PC-3 (cell line): ENCODE data around the gene FAM161A. TPM values are rescaled to one million over a fixed set of nuclear protein-coding genes. Genes with fewer than 3 reads are reported as not detected.

Source experiments
- ATAC-seq: fragments of 200-7000 bp; cut with Tn5 transposase; 2 replicates; pipeline ENCODE4 v1.9.1; 2020; ENCODE audit warnings: mild to moderate bottlenecking, moderate library complexity
- BruUV-seq: library from RNA; stranded (reverse); fragments of 400-500 nt; replicated peaks from 2 replicates; lab custom pipeline; 2021; lab: Mats Ljungman, UMichigan
- CTCF ChIA-PET: fragments of 300-600 bp; sonication (Branson Sonifier 250); formaldehyde crosslinking; loops from one replicate; lab custom pipeline; 2022; ENCODE audit warnings: antibody characterized with exemption; lab: Charles Lee
- POLR2A ChIA-PET: fragments of 300-600 bp; sonication (Branson Sonifier 250); formaldehyde crosslinking; loops from one replicate; lab custom pipeline; 2022; ENCODE audit warnings: antibody characterized with exemption; ENCODE audit not compliant: unreplicated experiment; lab: Charles Lee
- DNase-seq: peaks from one replicate; pipeline ENCODE4 v3.0.0-alpha.2; 2015
- H2AFZ ChIP-seq: fragments of 300-600 bp; sonication (generic); 2 replicates; pipeline ENCODE4 v1.6.0; 2016; ENCODE audit warnings: antibody characterized with exemption, low read length
- H3F3A ChIP-seq: fragments of 300-600 bp; sonication (generic); one replicate; pipeline ENCODE4 v1.6.0; 2017; ENCODE audit warnings: antibody characterized with exemption, low read length, control low read depth, mild to moderate bottlenecking; ENCODE audit not compliant: unreplicated experiment
- H3K27ac ChIP-seq: fragments of 300-600 bp; sonication (generic); 2 replicates; pipeline ENCODE4 v1.5.1; 2016; ENCODE audit warnings: mild to moderate bottlenecking, low read length
- H3K27me3 ChIP-seq: fragments of 300-600 bp; sonication (generic); 2 replicates; pipeline ENCODE4 v1.6.1; 2016; ENCODE audit warnings: low read length, mixed read lengths
- H3K36me3 ChIP-seq: fragments of 300-600 bp; sonication (generic); 2 replicates; pipeline ENCODE4 v1.6.1; 2016; ENCODE audit warnings: low read depth, mixed run types, low read length, mixed read lengths
- H3K4me1 ChIP-seq: fragments of 300-600 bp; sonication (generic); 2 replicates; pipeline ENCODE4 v1.5.1; 2016; ENCODE audit warnings: low read length; ENCODE audit not compliant: insufficient read depth
- H3K4me2 ChIP-seq: fragments of 300-600 bp; sonication (generic); 2 replicates; pipeline ENCODE4 v1.6.0; 2016; ENCODE audit warnings: low read length
- H3K4me3 ChIP-seq: fragments of 300-600 bp; sonication (generic); 2 replicates; pipeline ENCODE4 v1.5.1; 2016; ENCODE audit warnings: mild to moderate bottlenecking, low read length, mixed read lengths
- H3K79me2 ChIP-seq: fragments of 300-600 bp; sonication (generic); 2 replicates; pipeline ENCODE4 v1.6.1; 2017; ENCODE audit warnings: low read length, mixed read lengths
- H3K9ac ChIP-seq: fragments of 300-600 bp; sonication (generic); 2 replicates; pipeline ENCODE4 v1.6.0; 2016; ENCODE audit warnings: mild to moderate bottlenecking, low read length
- H3K9me2 ChIP-seq: fragments of 300-600 bp; sonication (generic); replicated peaks from 2 replicates; pipeline ENCODE4 v1.6.1; 2016; ENCODE audit warnings: mixed run types, low read length, mixed read lengths
- H3K9me3 ChIP-seq: fragments of 300-600 bp; sonication (generic); 2 replicates; pipeline ENCODE4 v1.6.1; 2016; ENCODE audit warnings: low read length, mixed read lengths
- H4K20me1 ChIP-seq: fragments of 300-600 bp; sonication (generic); 2 replicates; pipeline ENCODE4 v1.6.1; 2016; ENCODE audit warnings: low read length, mixed read lengths
- CTCF ChIP-seq: fragments of 300-600 bp; sonication (generic); conservative IDR thresholded peaks from 2 replicates; pipeline ENCODE4 v1.5.1; 2017; ENCODE audit warnings: antibody characterized with exemption, low read depth, mild to moderate bottlenecking, low read length
- EZH2 ChIP-seq: fragments of 300-600 bp; sonication (generic); IDR thresholded peaks from one replicate; pipeline ENCODE4 v1.6.1; 2017; ENCODE audit warnings: antibody characterized with exemption, mild to moderate bottlenecking, low read length; ENCODE audit not compliant: unreplicated experiment
- EZH2phosphoT487 ChIP-seq: fragments of 300-600 bp; sonication (generic); IDR thresholded peaks from 2 replicates; pipeline ENCODE4 v1.6.1; 2018; ENCODE audit warnings: mild to moderate bottlenecking, antibody characterized with exemption, low read length, borderline replicate concordance
- intact Hi-C: fragments of 100-400 bp; cut with micrococcal nuclease; formaldehyde crosslinking; loops from 2 replicates; pipeline ENCODE4 v1.9.0; 2023
- total RNA-seq: library from RNA; depleted of rRNA; stranded (reverse); fragments of >200 nt; gene quantifications from 2 replicates; pipeline ENCODE4 v1.2.3, GENCODE V29; 2014

FAM161A gene
- total RNA-seq, 1 experiment from 2014 or later = 3.2 TPM

- Histone ChIP-seq H3K9me3 (no peaks in the 10 kb centered on the region), H3K27ac (0 out of 2 replicates have a peak overlapping the region, but pooled peaks have one; percentile 16), H3K9me2 (no peaks in the 10 kb centered on the region), H3K4me1 (peaks cover 7% of the 10 kb centered on the region), H3K4me2 (no peak overlapping the region), H4K20me1 (no peaks in the 10 kb centered on the region), H3K27me3 (no peaks in the 10 kb centered on the region), H3K36me3 (no peaks in the 10 kb centered on the region), H3K9ac (no peak overlapping the region), H3F3A (no peaks in the 10 kb centered on the region), H3K79me2 (no peaks in the 10 kb centered on the region), H3K4me3 (no peak overlapping the region), H2AFZ (no peak overlapping the region)
- no peak for DNase-seq
- intact Hi-C loops = loop anchor here (1.0 kb wide), 1 partner anchor 21 kb away; no protein-coding TSS in a partner anchor
- CTCF ChIA-PET = no interaction called here
- ATAC-seq = peak; percentile 76
- POLR2A ChIA-PET = interaction anchor here (0.6 to 0.7 kb wide), 2 partner anchors 92 to 1033 kb away, joined by 3 to 4 read pairs; no protein-coding TSS in a partner anchor
- no TSS peak for BruUV-seq
- TF ChIP-seq EZH2 (no peak), EZH2phosphoT487 (no peak), CTCF (no peak)
Measured at GRCh38 chr2:61785583-61785982, 68.3 kb downstream of the FAM161A start.

- DNase-seq = peak; percentile 21
- H3K9me3 ChIP-seq = no peaks in the 10 kb centered on the region
- H3K4me3 ChIP-seq = no peak overlapping the region
- H4K20me1 ChIP-seq = no peaks in the 10 kb centered on the region
- no peak overlapping the region for H3K9ac ChIP-seq
- peak; percentile 65 for ATAC-seq
- H3K27me3 ChIP-seq = no peaks in the 10 kb centered on the region
- no peaks in the 10 kb centered on the region for H3K36me3 ChIP-seq
- no peak overlapping the region for H3K4me2 ChIP-seq
- H2AFZ ChIP-seq = no peak overlapping the region
- 0 out of 2 replicates have a peak, but pooled peaks cover 1% of the 10 kb centered on the region for H3K4me1 ChIP-seq
- no peak overlapping the region for H3K27ac ChIP-seq
- H3K9me2 ChIP-seq = no peaks in the 10 kb centered on the region
- TF ChIP-seq EZH2 (no peak), CTCF (no peak)
- CTCF ChIA-PET = no interaction called here
- no peaks in the 10 kb centered on the region for H3K79me2 ChIP-seq
- BruUV-seq = no TSS peak
- POLR2A ChIA-PET = interaction anchor here (0.6 kb wide), 1 partner anchor 21 kb away, joined by 4 read pairs; no protein-coding TSS in a partner anchor
- H3F3A ChIP-seq = no peaks in the 10 kb centered on the region
- intact Hi-C loops = loop anchor here (1.0 kb wide), 1 partner anchor 20 kb away; no protein-coding TSS in a partner anchor
Measured at GRCh38 chr2:61784643-61785042, 69.2 kb downstream of the FAM161A start.

- ChIA-PET CTCF (no interaction called here), POLR2A (no interaction called here)
- no peaks in the 10 kb centered on the region for H4K20me1 ChIP-seq
- H3K27ac ChIP-seq = no peak overlapping the region
- H3F3A ChIP-seq = no peaks in the 10 kb centered on the region
- H3K9me2 ChIP-seq = no peaks in the 10 kb centered on the region
- no peak for ATAC-seq
- no peaks in the 10 kb centered on the region for H3K36me3 ChIP-seq
- H3K9ac ChIP-seq = no peak overlapping the region
- DNase-seq = no peak
- no peaks in the 10 kb centered on the region for H3K9me3 ChIP-seq
- H3K4me3 ChIP-seq = no peak overlapping the region
- no TSS peak for BruUV-seq
- TF ChIP-seq CTCF (no peak), EZH2 (no peak), EZH2phosphoT487 (no peak)
- H3K79me2 ChIP-seq = no peaks in the 10 kb centered on the region
- peak overlapping the region; percentile 36; the same call in 1 of the 2 replicates for H2AFZ ChIP-seq
- H3K4me2 ChIP-seq = no peak overlapping the region
- peaks cover 3% of the 10 kb centered on the region; the same call in 1 of the 2 replicates for H3K4me1 ChIP-seq
- intact Hi-C loops = no loop called here
- no peaks in the 10 kb centered on the region for H3K27me3 ChIP-seq
Measured at GRCh38 chr2:61775956-61776570, 77.8 kb downstream of the FAM161A start.
